ENCODE data around the gene ABCG1. TPM values are rescaled to one million over a fixed set of nuclear protein-coding genes. Genes with fewer than 3 reads are reported as not detected.

The ABCG1 gene
- total RNA-seq, 1 donor from 2014 or later, result 1.9 TPM

DNA sequence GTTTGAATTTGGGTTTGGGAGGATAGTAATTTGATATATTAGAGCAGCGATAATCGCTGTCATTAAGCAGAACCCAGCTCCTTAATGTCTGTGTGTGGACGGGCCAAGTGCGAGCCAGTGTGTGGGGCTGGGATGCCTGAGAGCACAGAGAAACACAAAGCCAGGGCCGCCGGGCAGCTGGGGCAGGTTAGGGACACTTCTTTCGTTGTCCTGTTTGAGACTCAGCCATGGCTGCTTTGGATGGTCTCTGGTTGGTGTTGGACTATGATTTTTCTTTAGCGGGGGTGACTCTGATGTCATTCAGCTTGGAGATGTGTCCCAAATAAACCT is 33.4 kb downstream of the ABCG1 start:
- Histone ChIP-seq H3K4me2 (no peak overlapping the region), H3K79me2 (ENCODE audit: low read depth) (no peaks in the 10 kb centered on the region), H4K20me1 (ENCODE audit: low read depth) (no peaks in the 10 kb centered on the region), H3K4me3 (no peak overlapping the region), H3F3A (ENCODE audit: low read depth) (no peaks in the 10 kb centered on the region), H3K4me1 (peaks cover 9% of the 10 kb centered on the region), H2AFZ (replicated peaks) (no peak overlapping the region), H3K9me3 (ENCODE audit: low read depth) (no peaks in the 10 kb centered on the region), H3K36me3 (no peaks in the 10 kb centered on the region), H3K27me3 (no peaks in the 10 kb centered on the region), H3K9ac (no peak overlapping the region), H3K27ac (no peak overlapping the region)
- peaks cover 16% of the 10 kb centered on the region for H3K4me1 Mint-ChIP-seq
- no peak for TF ChIP-seq EZH2phosphoT487 (IDR thresholded peaks at IDR 0.05)
- no peak for TF ChIP-seq EZH2 (IDR thresholded peaks at IDR 0.05)
- no peak for TF ChIP-seq CTCF (IDR thresholded peaks at IDR 0.05)
- H3K36me3 Mint-ChIP-seq, result no peaks in the 10 kb centered on the region
- H3K9me3 Mint-ChIP-seq, result no peaks in the 10 kb centered on the region
- no peak overlapping the region for H3K4me3 Mint-ChIP-seq
- peaks cover 8% of the 10 kb centered on the region for H3K27me3 Mint-ChIP-seq (ENCODE audit: insufficient read depth, low read depth)
- DNase-seq (ENCODE audit: low spot score), result no peak
- no peak overlapping the region for H3K27ac Mint-ChIP-seq

- DNase-seq (ENCODE audit: low spot score), result no peak
- Histone ChIP-seq H3K4me1 (peaks cover 9% of the 10 kb centered on the region), H3K79me2 (ENCODE audit: low read depth) (no peaks in the 10 kb centered on the region), H3K27me3 (no peaks in the 10 kb centered on the region), H3F3A (ENCODE audit: low read depth) (no peaks in the 10 kb centered on the region), H3K4me3 (no peak overlapping the region), H3K9ac (no peak overlapping the region), H3K4me2 (no peak overlapping the region), H3K27ac (no peak overlapping the region), H2AFZ (replicated peaks) (no peak overlapping the region), H3K36me3 (no peaks in the 10 kb centered on the region), H4K20me1 (ENCODE audit: low read depth) (no peaks in the 10 kb centered on the region), H3K9me3 (ENCODE audit: low read depth) (no peaks in the 10 kb centered on the region)
- Mint-ChIP-seq H3K27me3 (ENCODE audit: insufficient read depth, low read depth) (peaks cover 8% of the 10 kb centered on the region), H3K36me3 (no peaks in the 10 kb centered on the region), H3K4me1 (peaks cover 16% of the 10 kb centered on the region), H3K27ac (no peak overlapping the region), H3K4me3 (no peak overlapping the region), H3K9me3 (no peaks in the 10 kb centered on the region)
- TF ChIP-seq EZH2 (IDR thresholded peaks at IDR 0.05) (no peak), CTCF (IDR thresholded peaks at IDR 0.05) (no peak), EZH2phosphoT487 (IDR thresholded peaks at IDR 0.05) (no peak)
Measured at GRCh38 chr21:42252778-42253340, 33.9 kb downstream of the ABCG1 start.

GRCh38 chr21:42253466-42253865 is 34.5 kb downstream of the ABCG1 start:
- DNase-seq (ENCODE audit: low spot score), result no peak
- Histone ChIP-seq H3K79me2 (ENCODE audit: low read depth) (no peaks in the 10 kb centered on the region), H3K36me3 (no peaks in the 10 kb centered on the region), H3K4me2 (no peak overlapping the region), H3K27me3 (no peaks in the 10 kb centered on the region), H3F3A (ENCODE audit: low read depth) (no peaks in the 10 kb centered on the region), H2AFZ (replicated peaks) (no peak overlapping the region), H3K9me3 (ENCODE audit: low read depth) (no peaks in the 10 kb centered on the region), H3K27ac (no peak overlapping the region), H4K20me1 (ENCODE audit: low read depth) (no peaks in the 10 kb centered on the region), H3K4me1 (peaks cover 9% of the 10 kb centered on the region), H3K4me3 (no peak overlapping the region), H3K9ac (no peak overlapping the region)
- Mint-ChIP-seq H3K9me3 (no peaks in the 10 kb centered on the region), H3K36me3 (no peaks in the 10 kb centered on the region), H3K27ac (no peak overlapping the region), H3K4me3 (no peak overlapping the region), H3K27me3 (ENCODE audit: insufficient read depth, low read depth) (peaks cover 7% of the 10 kb centered on the region), H3K4me1 (peaks cover 14% of the 10 kb centered on the region)
- TF ChIP-seq EZH2 (IDR thresholded peaks at IDR 0.05) (no peak), EZH2phosphoT487 (IDR thresholded peaks at IDR 0.05) (no peak), CTCF (IDR thresholded peaks at IDR 0.05) (no peak)
